ENCODE measurements around the gene SKAP2. TPM values are rescaled to one million over a fixed set of nuclear protein-coding genes. Genes with fewer than 3 reads are reported as not detected.

SKAP2 gene, protein sequence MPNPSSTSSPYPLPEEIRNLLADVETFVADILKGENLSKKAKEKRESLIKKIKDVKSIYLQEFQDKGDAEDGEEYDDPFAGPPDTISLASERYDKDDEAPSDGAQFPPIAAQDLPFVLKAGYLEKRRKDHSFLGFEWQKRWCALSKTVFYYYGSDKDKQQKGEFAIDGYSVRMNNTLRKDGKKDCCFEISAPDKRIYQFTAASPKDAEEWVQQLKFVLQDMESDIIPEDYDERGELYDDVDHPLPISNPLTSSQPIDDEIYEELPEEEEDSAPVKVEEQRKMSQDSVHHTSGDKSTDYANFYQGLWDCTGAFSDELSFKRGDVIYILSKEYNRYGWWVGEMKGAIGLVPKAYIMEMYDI
- total RNA-seq = 10 to 100 TPM; 12.9 to 16.0 TPM

DNA sequence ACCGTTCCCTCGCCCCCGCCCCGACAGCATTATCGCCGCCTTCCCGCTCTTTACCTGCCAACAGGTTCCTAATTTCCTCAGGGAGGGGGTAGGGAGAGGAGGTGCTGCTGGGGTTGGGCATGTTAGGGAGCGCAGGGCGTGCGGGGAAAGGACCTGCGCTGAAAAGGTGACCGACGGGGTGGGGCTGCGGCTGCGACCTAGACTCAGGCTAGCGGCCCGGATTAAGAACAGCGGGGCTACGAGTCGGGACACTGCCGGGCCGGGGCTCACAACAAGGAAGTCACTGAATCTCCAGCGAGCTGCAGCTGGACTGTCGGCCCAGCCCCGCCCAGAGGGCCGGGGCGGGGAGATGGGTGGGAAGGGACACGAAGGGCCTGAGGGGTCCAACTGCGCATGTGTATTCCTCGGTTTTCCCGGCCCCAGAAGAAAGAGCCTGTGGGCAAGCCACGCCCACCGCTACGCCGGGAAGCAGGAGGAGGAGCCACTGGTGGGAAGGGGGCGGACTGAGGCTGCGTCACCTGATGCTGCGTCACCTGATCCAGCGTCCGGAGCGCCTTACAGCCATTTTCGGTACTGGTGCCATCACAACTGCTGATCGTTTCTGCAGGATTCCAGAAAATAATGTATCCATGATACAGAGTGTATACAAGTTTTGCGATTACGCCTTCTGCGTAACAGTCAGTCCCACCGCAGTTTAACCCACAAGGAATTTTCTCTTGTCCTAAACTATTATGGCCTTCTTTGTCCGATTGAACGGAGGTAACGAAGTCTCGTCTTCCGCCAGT is at the start of gene SKAP2:
Gene SKAP2, minus strand, starts transcription at position 282 of the 785 bp plus-strand sequence. Its CDS starts 161 bp downstream, at position 121.
- POLR2A ChIA-PET = no interaction called here
- Mint-ChIP-seq H3K4me1 (peaks cover 15% of the 10 kb centered on the region), H3K9me3 (peaks cover 2% of the 10 kb centered on the region), H3K27ac (peak within 1 kb of the TSS; percentile 89), H3K27me3 (peaks cover 43% of the 10 kb centered on the region), H3K4me3 (peak within 1 kb of the TSS; percentile 96), H3K36me3 (no peaks in the 10 kb centered on the region)
- ATAC-seq (ENCODE audit: low read depth) (peak; percentile 90), DNase-seq (peak; percentile 91)

DNA sequence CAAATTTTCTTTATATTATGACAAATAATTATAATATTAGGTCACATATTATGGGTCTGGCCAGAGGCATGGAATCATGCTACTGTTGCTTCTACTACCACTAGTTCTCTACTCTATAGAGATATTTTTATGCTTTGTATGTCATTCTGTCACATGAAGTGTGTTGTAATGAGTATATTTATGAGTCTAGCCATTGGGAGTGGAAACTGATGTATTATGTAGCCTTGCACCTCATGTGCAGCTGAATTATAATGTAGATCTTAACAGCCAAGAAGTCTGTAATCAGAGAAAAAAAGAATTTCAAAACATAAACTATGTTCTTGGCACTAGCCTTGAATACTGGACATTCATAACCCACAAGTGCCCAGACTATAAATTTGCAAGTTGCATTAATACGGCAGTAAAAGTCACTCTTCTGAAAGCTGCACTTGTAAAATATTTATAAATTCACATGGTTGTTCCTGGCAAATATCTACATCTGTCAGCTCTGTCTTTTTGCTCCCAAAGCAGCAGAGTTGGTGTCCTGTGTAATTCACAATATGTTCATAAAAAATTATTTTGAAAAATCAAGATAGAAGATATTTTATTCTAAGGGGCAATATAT is 48.6 kb upstream of the SKAP2 start:
- no peak overlapping the region for H3K27ac Mint-ChIP-seq
- no peaks in the 10 kb centered on the region for H3K36me3 Mint-ChIP-seq
- no peak for ATAC-seq (ENCODE audit: low read depth)
- peaks cover 14% of the 10 kb centered on the region for H3K27me3 Mint-ChIP-seq
- no peak overlapping the region for H3K4me3 Mint-ChIP-seq
- no peak for DNase-seq
- no peaks in the 10 kb centered on the region for H3K4me1 Mint-ChIP-seq
- no peaks in the 10 kb centered on the region for H3K9me3 Mint-ChIP-seq
- POLR2A ChIA-PET = no interaction called here

DNA sequence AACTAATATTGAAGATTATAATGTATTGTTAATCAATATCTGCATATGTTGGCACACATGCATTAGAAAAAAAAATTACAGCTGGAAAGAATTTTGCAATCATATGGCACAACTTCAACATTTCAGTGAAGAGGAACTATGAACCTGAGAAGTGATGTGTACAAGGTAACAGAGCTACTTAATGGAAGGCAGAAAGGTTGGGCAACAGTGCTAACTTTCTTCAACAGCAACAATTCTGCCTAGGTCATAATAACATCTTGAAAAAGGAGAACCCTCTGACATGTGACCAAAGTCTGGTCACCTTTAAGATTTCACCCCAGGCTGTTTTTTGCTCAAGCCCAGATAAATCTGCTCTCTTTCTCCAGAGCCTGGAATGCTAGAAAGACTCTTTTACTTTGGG is 47.9 kb upstream of the SKAP2 start:
- no peaks in the 10 kb centered on the region for H3K4me1 Mint-ChIP-seq
- no peak overlapping the region for H3K4me3 Mint-ChIP-seq
- ATAC-seq (ENCODE audit: low read depth) (no peak), DNase-seq (no peak)
- POLR2A ChIA-PET = no interaction called here
- H3K27ac Mint-ChIP-seq = no peak overlapping the region
- peaks cover 9% of the 10 kb centered on the region for H3K27me3 Mint-ChIP-seq
- no peaks in the 10 kb centered on the region for H3K36me3 Mint-ChIP-seq
- H3K9me3 Mint-ChIP-seq = no peaks in the 10 kb centered on the region

DNA sequence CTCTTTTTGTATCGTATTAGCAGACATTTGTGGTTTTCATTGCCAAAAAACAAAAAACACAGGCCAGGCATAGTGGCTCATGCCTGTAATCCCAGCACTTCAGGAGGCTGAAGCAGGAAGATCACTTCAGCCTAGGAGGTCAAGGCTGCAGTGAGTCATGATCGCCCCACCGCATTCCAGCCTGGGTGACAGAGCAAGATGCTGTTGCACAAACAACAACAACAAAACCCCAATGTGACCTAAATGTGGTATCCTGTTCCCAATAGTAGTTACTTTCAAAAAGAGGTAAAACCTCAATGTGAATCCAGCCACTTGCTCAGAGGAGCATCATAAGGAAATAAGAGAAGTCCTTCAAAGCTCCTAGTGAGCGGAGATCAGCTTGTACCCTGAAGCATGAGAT is 45.8 kb upstream of the SKAP2 start:
- H3K27ac Mint-ChIP-seq = no peak overlapping the region
- POLR2A ChIA-PET = no interaction called here
- no peaks in the 10 kb centered on the region for H3K9me3 Mint-ChIP-seq
- DNase-seq (no peak), ATAC-seq (ENCODE audit: low read depth) (no peak)
- no peaks in the 10 kb centered on the region for H3K4me1 Mint-ChIP-seq
- H3K27me3 Mint-ChIP-seq = peaks cover 13% of the 10 kb centered on the region
- no peak overlapping the region for H3K4me3 Mint-ChIP-seq
- no peaks in the 10 kb centered on the region for H3K36me3 Mint-ChIP-seq

DNA sequence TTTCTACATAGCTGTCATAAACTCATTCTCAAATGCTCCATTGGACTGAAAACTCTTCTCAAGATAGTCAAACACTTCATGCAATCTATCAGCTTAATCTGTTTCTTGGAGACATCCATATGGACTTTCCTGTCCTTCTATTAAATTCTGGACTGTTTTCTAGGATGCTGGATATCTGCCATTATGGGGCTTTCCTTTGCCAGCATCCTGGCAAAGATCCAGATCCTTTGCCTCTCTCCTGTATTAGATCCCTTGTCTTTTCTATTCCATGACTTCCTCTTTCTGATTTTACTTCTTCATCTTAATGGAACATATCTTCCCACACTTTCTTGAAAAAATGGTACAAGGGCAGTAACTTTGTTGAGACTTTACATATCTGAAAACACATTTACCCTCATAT is 35.9 kb upstream of the SKAP2 start:
- Mint-ChIP-seq H3K4me3 (no peak overlapping the region), H3K36me3 (no peaks in the 10 kb centered on the region), H3K4me1 (no peaks in the 10 kb centered on the region), H3K9me3 (no peaks in the 10 kb centered on the region), H3K27ac (no peak overlapping the region), H3K27me3 (peaks cover 10% of the 10 kb centered on the region)
- POLR2A ChIA-PET = no interaction called here
- DNase-seq (no peak), ATAC-seq (ENCODE audit: low read depth) (no peak)

DNA sequence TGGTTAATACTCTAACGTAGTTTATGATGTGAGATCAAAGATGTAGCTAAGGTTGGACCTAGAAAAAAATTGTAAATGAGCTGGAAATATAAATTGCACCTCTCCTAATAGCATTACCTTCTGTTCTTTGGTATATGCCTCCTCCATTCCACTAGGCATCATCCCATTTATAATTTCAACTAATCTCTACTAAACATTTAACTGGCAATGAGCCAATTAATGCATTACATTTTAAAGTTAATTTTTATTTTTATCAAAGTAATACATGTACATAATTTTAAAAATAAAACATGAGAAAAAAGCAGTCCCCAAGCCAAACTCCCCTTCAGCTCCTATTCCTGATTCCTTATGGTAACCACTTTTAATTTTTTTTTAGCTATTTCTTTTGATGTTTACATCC is 35.1 kb upstream of the SKAP2 start:
- Mint-ChIP-seq H3K4me3 (no peak overlapping the region), H3K27ac (no peak overlapping the region), H3K4me1 (no peaks in the 10 kb centered on the region), H3K27me3 (peaks cover 15% of the 10 kb centered on the region), H3K9me3 (no peaks in the 10 kb centered on the region), H3K36me3 (no peaks in the 10 kb centered on the region)
- POLR2A ChIA-PET = no interaction called here
- ATAC-seq (ENCODE audit: low read depth) = no peak
- no peak for DNase-seq

DNA sequence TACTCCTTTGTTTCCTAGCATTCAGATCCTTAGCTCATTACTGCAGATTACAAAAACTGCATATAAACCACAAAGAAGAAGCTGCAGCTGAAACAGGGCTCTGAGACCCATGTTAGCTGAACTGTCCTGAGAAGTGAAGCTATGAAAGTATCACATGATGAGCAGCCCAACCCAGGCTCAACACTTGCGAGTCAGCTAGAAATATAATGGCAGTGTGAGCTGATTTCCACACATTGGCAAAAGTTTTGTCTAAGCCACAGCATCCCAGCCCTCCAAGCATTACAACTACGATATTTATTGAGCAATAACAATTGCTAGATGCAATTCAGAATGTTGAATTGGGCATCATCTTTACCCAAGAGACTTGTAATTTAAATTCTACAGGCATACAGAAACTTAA is 34.5 kb upstream of the SKAP2 start:
- POLR2A ChIA-PET = no interaction called here
- DNase-seq = no peak
- H3K4me3 Mint-ChIP-seq = no peak overlapping the region
- no peaks in the 10 kb centered on the region for H3K9me3 Mint-ChIP-seq
- no peaks in the 10 kb centered on the region for H3K36me3 Mint-ChIP-seq
- no peaks in the 10 kb centered on the region for H3K4me1 Mint-ChIP-seq
- peaks cover 21% of the 10 kb centered on the region for H3K27me3 Mint-ChIP-seq
- ATAC-seq (ENCODE audit: low read depth) = no peak
- no peak overlapping the region for H3K27ac Mint-ChIP-seq

DNA sequence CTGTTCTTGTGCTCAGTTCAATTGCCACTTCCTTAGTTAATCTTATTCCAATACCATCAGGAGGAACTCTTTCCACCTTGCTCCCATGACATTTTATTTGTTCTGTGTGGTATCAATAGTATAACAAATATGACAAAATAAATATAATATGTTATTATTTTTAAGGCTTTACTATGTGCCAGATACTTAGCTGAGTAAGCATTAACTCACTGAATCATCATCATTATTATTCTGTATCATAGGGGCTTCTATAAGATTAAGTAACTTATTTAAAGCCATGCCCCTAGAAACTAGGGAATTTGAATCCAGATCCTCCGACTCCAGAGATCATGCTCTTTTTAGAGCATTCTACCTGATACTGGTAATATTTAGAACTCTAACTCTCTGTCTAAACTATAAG is 33.5 kb upstream of the SKAP2 start:
- ATAC-seq (ENCODE audit: low read depth) (no peak), DNase-seq (no peak)
- Mint-ChIP-seq H3K9me3 (no peaks in the 10 kb centered on the region), H3K4me3 (no peak overlapping the region), H3K36me3 (no peaks in the 10 kb centered on the region), H3K27ac (no peak overlapping the region), H3K4me1 (no peaks in the 10 kb centered on the region), H3K27me3 (peaks cover 24% of the 10 kb centered on the region)
- POLR2A ChIA-PET = no interaction called here

DNA sequence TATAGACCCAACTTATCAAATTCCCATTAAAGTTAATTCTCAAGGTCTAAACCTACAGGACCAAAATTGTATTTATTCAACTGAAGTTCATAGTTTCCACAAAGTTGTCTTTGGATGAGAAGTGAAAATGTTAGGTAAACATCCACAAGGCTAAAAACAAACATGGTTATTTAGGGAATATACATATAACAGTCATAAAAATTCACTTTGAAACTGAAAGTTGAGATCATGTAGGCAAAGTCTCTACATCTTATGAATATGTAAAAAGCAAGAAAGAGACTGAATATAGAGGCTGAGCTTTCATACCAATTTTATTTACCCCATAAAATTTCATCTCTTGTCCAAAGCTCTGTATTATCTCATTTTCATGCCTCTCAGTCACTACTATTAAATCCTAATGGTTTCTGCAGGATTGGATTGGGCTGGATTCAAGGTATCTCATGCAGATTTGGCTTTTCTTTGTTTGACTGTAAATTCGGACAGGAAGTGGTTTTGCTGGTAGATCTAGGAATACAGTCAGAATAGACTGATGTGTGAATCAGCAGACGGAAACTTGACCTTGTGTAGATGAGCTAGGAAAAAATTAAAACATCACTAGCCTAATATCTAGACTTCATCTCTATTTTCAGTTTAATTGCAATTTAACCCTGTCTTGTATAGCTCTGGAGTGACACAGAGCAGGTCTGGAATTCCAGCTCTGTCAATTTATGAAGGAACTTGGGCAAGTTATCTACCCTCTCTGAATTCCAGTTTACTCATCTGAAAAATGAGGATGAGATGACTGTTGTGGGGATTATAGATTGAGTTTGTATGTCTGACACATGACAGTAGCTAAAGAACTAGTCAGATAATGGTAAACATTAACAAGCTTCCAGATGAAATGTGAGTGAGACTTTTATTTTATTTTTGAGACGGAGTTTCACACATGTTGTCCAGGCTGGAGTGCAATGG is 27.3 kb upstream of the SKAP2 start:
- Mint-ChIP-seq H3K27ac (no peak overlapping the region), H3K27me3 (peaks cover 23% of the 10 kb centered on the region), H3K9me3 (no peaks in the 10 kb centered on the region), H3K4me1 (peaks cover 2% of the 10 kb centered on the region), H3K4me3 (no peak overlapping the region), H3K36me3 (no peaks in the 10 kb centered on the region)
- ATAC-seq (ENCODE audit: low read depth) (no peak), DNase-seq (no peak)
- POLR2A ChIA-PET = no interaction called here

DNA sequence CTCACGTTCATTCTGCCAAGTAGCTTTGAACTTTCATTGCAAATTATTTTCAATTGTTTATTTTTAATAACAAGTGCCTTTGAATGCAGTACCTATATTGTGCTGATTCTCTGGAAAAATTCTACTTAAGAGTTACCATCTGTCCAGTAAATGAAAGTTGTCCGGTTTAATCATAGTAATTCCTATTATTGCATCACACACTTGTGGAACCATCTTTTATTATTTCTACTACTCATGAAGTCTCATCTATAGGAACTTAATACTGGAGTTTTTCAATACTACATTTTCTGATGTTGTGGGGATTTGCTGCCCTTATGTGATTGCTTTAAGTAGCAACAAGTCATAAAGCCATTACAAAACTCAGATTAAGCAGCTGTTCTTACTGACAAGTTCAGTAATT is 16.5 kb upstream of the SKAP2 start:
- H3K27ac Mint-ChIP-seq = no peak overlapping the region
- POLR2A ChIA-PET = no interaction called here
- DNase-seq = no peak
- H3K4me3 Mint-ChIP-seq = no peak overlapping the region
- H3K4me1 Mint-ChIP-seq = no peaks in the 10 kb centered on the region
- peaks cover 4% of the 10 kb centered on the region for H3K27me3 Mint-ChIP-seq
- ATAC-seq (ENCODE audit: low read depth) = no peak
- peaks cover 9% of the 10 kb centered on the region for H3K9me3 Mint-ChIP-seq
- no peaks in the 10 kb centered on the region for H3K36me3 Mint-ChIP-seq

DNA sequence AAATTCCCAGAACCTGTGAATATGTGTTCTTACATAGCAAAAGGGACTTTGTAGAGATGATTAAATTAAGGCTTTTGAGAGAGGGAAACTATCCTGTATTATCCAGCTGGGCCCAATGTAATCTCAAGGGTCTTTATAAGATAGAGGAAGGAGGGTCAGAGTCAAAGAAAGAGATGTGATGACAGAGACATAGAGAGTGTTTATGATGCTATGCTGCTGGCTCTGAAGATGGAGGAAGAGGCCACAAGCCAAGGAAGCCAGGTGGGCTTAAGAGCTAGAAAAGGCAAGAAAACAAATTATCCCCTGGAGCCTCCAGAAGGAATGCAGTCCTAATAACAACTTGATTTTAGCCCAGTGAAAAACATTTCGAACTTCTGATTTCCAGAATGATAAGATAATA is 15.3 kb upstream of the SKAP2 start:
- Mint-ChIP-seq H3K4me1 (no peaks in the 10 kb centered on the region), H3K36me3 (no peaks in the 10 kb centered on the region), H3K9me3 (peaks cover 4% of the 10 kb centered on the region), H3K27me3 (peaks cover 7% of the 10 kb centered on the region), H3K4me3 (no peak overlapping the region), H3K27ac (no peak overlapping the region)
- POLR2A ChIA-PET = no interaction called here
- ATAC-seq (ENCODE audit: low read depth) = no peak
- DNase-seq = no peak

DNA sequence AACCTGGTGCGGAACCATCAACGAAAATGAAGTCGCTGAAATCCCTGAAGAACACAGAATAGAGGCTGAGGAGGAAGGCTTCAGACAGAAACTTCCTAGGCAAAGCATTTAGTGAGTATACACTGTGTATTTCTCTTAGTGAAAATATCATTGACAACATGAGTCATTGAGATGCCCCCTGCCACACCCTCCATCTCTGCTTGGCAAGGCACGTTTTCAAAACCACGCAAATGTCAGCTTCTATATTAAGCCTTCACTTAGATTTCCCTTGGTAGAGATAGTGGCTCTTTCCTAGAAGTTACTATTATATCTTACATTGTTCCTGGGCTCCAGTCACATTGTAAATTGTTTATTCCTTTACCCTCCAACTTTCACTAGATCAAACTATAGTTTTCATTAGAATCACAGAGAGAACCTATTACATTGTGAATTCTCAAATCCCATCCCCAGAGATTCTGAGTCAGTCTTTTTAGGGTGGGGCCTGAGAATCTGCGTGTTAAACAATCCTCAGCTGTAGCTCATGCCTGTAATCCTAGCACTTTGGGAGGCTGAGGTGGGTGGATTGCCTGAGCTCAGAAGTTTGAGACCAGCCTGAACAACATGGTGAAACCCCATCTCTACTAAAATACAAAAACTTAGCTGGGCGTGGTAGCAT is 4.6 kb upstream of the SKAP2 start:
- POLR2A ChIA-PET = no interaction called here
- no peak overlapping the region for H3K4me3 Mint-ChIP-seq
- DNase-seq (no peak), ATAC-seq (ENCODE audit: low read depth) (no peak)
- H3K27ac Mint-ChIP-seq = no peak overlapping the region
- H3K36me3 Mint-ChIP-seq = no peaks in the 10 kb centered on the region
- H3K9me3 Mint-ChIP-seq = peaks cover 2% of the 10 kb centered on the region
- H3K4me1 Mint-ChIP-seq = peaks cover 7% of the 10 kb centered on the region
- H3K27me3 Mint-ChIP-seq = peaks cover 35% of the 10 kb centered on the region

DNA sequence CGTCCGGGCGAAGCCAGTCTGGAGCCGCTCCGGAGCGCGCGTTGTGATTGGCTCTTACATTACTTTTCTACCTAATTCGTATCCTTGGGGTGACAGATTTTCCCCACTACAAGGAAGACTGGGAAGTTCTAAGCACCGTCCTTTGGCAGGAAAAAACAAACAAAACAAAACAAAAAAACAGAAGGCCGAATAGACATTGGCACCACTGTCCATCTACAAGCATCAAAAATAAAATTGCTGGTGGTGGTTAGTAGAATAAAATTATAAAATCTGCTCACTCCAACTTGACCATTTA is 651 bp upstream of the SKAP2 start:
- Mint-ChIP-seq H3K27ac (peak overlapping the region; percentile 89), H3K4me1 (peaks cover 15% of the 10 kb centered on the region), H3K27me3 (peaks cover 46% of the 10 kb centered on the region), H3K36me3 (no peaks in the 10 kb centered on the region), H3K9me3 (peaks cover 2% of the 10 kb centered on the region), H3K4me3 (peak overlapping the region; percentile 96)
- no peak for ATAC-seq (ENCODE audit: low read depth)
- POLR2A ChIA-PET = no interaction called here
- DNase-seq = no peak

Measured in activated naive CD8-positive, alpha-beta T cell treated with anti-CD3 and anti-CD28 coated beads, Interleukin-2, amount 10 ng/mL, durations not matched to agents 7 days and 5 days (primary cell).